Smooth muscle cell (in vitro differentiated cells): ENCODE measurements around the gene ENO4. TPM values are rescaled to one million over a fixed set of nuclear protein-coding genes. Genes with fewer than 3 reads are reported as not detected.

Source experiments
- DNase-seq: peaks from one replicate; lab custom pipeline; 2025; ENCODE audit not compliant: unreplicated experiment; lab: John Stamatoyannopoulos, UW
- H2AFZ ChIP-seq: fragments of 200-600 bp; sonication (generic); 2 replicates; pipeline ENCODE4 v1.6.0; 2016; ENCODE audit warnings: antibody characterized with exemption, low read depth, mild to moderate bottlenecking
- H3F3A ChIP-seq: fragments of 200-600 bp; sonication (generic); 2 replicates; pipeline ENCODE4 v1.6.0; 2017; ENCODE audit warnings: antibody characterized with exemption, low read depth
- H3K27ac ChIP-seq: fragments of 200-600 bp; sonication (generic); 2 replicates; pipeline ENCODE4 v1.5.1; 2016; ENCODE audit warnings: low read depth, mild to moderate bottlenecking
- H3K27me3 ChIP-seq: fragments of 200-600 bp; sonication (generic); 2 replicates; pipeline ENCODE4 v1.6.1; 2016; ENCODE audit warnings: low read depth, mild to moderate bottlenecking
- H3K36me3 ChIP-seq: fragments of 200-600 bp; sonication (generic); 2 replicates; pipeline ENCODE4 v1.5.1; 2016; ENCODE audit warnings: low read depth
- H3K4me1 ChIP-seq: fragments of 200-600 bp; sonication (generic); 2 replicates; pipeline ENCODE4 v1.5.1; 2016; ENCODE audit warnings: low read depth
- H3K4me2 ChIP-seq: fragments of 200-600 bp; sonication (generic); 2 replicates; pipeline ENCODE4 v1.6.0; 2016; ENCODE audit warnings: mild to moderate bottlenecking
- H3K4me3 ChIP-seq: fragments of 200-600 bp; sonication (generic); 2 replicates; pipeline ENCODE4 v1.5.1; 2016; ENCODE audit warnings: mild to moderate bottlenecking
- H3K79me2 ChIP-seq: fragments of 200-600 bp; sonication (generic); 2 replicates; pipeline ENCODE4 v1.6.0; 2016; ENCODE audit warnings: low read depth, mild to moderate bottlenecking
- H3K9ac ChIP-seq: fragments of 200-600 bp; sonication (generic); 2 replicates; pipeline ENCODE4 v1.6.0; 2016; ENCODE audit warnings: low read depth
- H3K9me3 ChIP-seq: fragments of 200-600 bp; sonication (generic); replicated peaks from 2 replicates; pipeline ENCODE4 v1.5.1; 2016; ENCODE audit warnings: low read depth
- H4K20me1 ChIP-seq: fragments of 200-600 bp; sonication (generic); 2 replicates; pipeline ENCODE4 v1.6.0; 2016; ENCODE audit warnings: low read depth
- WGBS: methylation state at CpG from one replicate; pipeline ENCODE4 v1.1.7; 2016; ENCODE audit warnings: low lambda C conversion rate; 5-methylcytosine and 5-hydroxymethylcytosine counted together
- polyA plus RNA-seq: library from polyadenylated mRNA; unstranded; fragments of >200 nt; fragmentation: Nextera tagmentation; extraction: Ambion mirVana; gene quantifications from 2 replicates; pipeline ENCODE4 v1.2.1, GENCODE V29; 2016
- total RNA-seq: library from RNA; depleted of rRNA; stranded (reverse); fragments of >200 nt; gene quantifications from 2 replicates; pipeline ENCODE4 v1.2.3, GENCODE V29; 2014
- TF ChIP-seq, protein P1 (sequence below): fragments of 200-600 bp; sonication (generic); IDR thresholded peaks from 2 replicates; pipeline ENCODE4 v1.5.1; 2017; ENCODE audit warnings: borderline replicate concordance, mild to moderate bottlenecking, antibody characterized with exemption; ENCODE audit not compliant: insufficient read depth, poor library complexity, severe bottlenecking

The ENO4 gene
- total and polyA plus RNA-seq, 2 experiments from 2014 or later: 0.54 to 1.3 TPM

DNA sequence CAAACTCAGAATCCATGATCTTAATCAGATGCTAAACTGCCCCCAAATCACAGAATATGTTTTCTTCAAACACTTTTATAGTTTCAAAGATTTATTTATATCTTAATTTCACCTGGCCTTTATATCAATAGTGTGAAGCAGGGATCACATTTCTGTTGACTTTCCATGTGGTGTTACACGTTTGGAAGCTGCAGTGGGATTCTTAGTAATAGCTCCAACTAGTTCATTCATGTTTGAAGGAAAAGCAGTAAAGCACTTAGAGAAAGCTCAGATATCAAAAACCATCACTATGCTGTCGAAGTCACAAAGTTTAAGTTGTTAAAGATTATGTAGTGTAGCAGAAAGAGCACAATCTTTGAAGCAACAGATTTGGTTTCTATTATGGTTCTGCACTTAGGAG is 16.8 kb downstream of the ENO4 start:
- Histone ChIP-seq H3K36me3 (no peaks in the 10 kb centered on the region), H4K20me1 (no peaks in the 10 kb centered on the region), H3K4me3 (no peak overlapping the region), H3K79me2 (no peaks in the 10 kb centered on the region), H3K4me2 (no peak overlapping the region), H3K9me3 (no peaks in the 10 kb centered on the region), H3K27me3 (no peaks in the 10 kb centered on the region), H3F3A (no peaks in the 10 kb centered on the region), H2AFZ (no peak overlapping the region), H3K27ac (no peak overlapping the region), H3K4me1 (no peaks in the 10 kb centered on the region), H3K9ac (no peak overlapping the region)
- no peak for DNase-seq
- 75% methylated on average over 2 of the region's 2 CpGs for WGBS
- TF ChIP-seq, protein P1, sequence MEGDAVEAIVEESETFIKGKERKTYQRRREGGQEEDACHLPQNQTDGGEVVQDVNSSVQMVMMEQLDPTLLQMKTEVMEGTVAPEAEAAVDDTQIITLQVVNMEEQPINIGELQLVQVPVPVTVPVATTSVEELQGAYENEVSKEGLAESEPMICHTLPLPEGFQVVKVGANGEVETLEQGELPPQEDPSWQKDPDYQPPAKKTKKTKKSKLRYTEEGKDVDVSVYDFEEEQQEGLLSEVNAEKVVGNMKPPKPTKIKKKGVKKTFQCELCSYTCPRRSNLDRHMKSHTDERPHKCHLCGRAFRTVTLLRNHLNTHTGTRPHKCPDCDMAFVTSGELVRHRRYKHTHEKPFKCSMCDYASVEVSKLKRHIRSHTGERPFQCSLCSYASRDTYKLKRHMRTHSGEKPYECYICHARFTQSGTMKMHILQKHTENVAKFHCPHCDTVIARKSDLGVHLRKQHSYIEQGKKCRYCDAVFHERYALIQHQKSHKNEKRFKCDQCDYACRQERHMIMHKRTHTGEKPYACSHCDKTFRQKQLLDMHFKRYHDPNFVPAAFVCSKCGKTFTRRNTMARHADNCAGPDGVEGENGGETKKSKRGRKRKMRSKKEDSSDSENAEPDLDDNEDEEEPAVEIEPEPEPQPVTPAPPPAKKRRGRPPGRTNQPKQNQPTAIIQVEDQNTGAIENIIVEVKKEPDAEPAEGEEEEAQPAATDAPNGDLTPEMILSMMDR: no peak

DNA sequence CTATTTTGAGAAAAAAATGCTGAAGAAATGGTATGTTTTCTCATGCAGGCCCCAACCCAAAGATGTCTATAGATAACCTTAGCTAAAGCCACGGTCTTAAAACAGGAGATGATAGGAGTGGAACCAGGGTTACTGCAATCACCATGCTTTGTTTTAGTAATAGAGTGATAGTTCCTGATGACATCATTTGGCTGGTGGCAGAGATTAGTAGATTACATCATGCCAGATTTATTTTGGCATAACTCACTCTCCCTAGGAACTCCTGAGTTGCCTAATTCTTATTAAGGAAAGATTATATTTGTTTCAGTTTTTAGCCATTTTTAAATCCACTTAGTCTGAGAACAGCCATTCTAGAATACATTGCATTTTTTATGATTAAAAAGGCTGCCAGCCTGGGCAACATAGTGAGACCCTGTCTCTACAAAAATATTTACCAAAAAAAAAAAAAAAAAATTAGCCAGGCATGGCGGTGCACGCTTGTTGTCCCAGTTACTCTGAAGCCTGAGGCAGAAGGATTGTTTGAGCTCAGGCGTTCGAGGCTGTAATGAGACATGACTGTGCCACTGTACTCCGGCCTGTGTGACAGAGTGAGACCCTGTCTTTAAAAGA is 17.8 kb downstream of the ENO4 start:
- H3K27ac ChIP-seq: no peak overlapping the region
- H3K4me1 ChIP-seq: no peaks in the 10 kb centered on the region
- no peaks in the 10 kb centered on the region for H3F3A ChIP-seq
- no peaks in the 10 kb centered on the region for H3K79me2 ChIP-seq
- H3K27me3 ChIP-seq: no peaks in the 10 kb centered on the region
- H3K36me3 ChIP-seq: no peaks in the 10 kb centered on the region
- no peak for DNase-seq
- no peak overlapping the region for H2AFZ ChIP-seq
- 86% methylated on average over 6 of the region's 6 CpGs for WGBS
- no peak overlapping the region for H3K4me2 ChIP-seq
- TF ChIP-seq, protein P1: no peak
- H3K9me3 ChIP-seq: no peaks in the 10 kb centered on the region
- H3K9ac ChIP-seq: no peak overlapping the region
- H3K4me3 ChIP-seq: no peak overlapping the region
- no peaks in the 10 kb centered on the region for H4K20me1 ChIP-seq

DNA sequence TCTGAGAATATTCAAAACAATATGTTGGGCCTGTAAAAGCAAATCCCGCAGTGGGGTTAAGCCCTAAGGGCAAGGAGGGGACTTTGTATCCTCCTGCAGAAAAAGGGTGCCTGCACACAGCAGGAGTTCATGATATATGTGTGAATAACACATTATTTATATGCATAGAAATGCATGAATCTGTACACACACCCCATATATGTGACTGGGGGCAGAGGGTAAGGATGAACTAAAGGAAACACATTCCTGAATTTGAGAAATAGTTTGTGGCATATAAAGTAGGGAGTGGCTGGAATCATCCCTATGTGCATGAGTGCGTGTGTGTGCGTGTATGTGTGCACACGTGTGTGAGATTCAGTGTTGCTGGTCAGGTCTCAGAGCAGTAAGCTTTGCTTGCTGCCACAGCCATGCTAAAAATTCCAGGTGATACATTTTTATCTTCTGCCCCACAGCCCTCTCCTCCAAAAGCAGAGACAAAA is 18.9 kb downstream of the ENO4 start:
- H3K9me3 ChIP-seq: no peaks in the 10 kb centered on the region
- 69% methylated on average over 4 of the region's 4 CpGs for WGBS
- H2AFZ ChIP-seq: no peak overlapping the region
- H3K4me1 ChIP-seq: no peaks in the 10 kb centered on the region
- no peaks in the 10 kb centered on the region for H3K27me3 ChIP-seq
- no peak overlapping the region for H3K9ac ChIP-seq
- H3K4me3 ChIP-seq: no peak overlapping the region
- DNase-seq: no peak
- no peaks in the 10 kb centered on the region for H3K36me3 ChIP-seq
- H3K27ac ChIP-seq: no peak overlapping the region
- no peaks in the 10 kb centered on the region for H3F3A ChIP-seq
- no peaks in the 10 kb centered on the region for H3K79me2 ChIP-seq
- TF ChIP-seq, protein P1: no peak
- no peak overlapping the region for H3K4me2 ChIP-seq
- H4K20me1 ChIP-seq: no peaks in the 10 kb centered on the region

DNA sequence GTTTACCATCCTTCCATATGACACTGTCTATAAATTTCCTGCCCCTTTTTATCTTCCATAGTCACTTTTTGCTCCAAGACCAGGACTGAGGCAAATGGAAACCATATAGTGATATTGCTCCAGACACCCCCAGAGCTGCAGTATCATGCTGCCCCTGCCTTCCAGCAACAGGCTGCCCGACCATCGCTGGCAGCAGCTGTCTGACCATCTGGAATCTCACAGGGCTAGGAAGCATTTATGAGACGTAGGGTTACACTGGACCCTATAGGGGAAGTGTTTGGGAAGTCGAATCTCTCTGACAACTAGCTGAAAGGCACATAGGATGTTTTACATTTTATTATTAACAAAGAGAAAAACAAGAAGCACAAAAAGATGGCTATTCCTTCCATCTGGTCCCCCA is 19.4 kb downstream of the ENO4 start:
- H3F3A ChIP-seq: no peaks in the 10 kb centered on the region
- WGBS: 83% methylated on average over 4 of the region's 4 CpGs
- no peak overlapping the region for H3K4me3 ChIP-seq
- H3K9me3 ChIP-seq: no peaks in the 10 kb centered on the region
- DNase-seq: no peak
- H3K4me2 ChIP-seq: no peak overlapping the region
- no peak overlapping the region for H2AFZ ChIP-seq
- no peaks in the 10 kb centered on the region for H4K20me1 ChIP-seq
- peaks cover 2% of the 10 kb centered on the region for H3K27me3 ChIP-seq
- TF ChIP-seq, protein P1: no peak
- no peaks in the 10 kb centered on the region for H3K79me2 ChIP-seq
- H3K27ac ChIP-seq: no peak overlapping the region
- H3K9ac ChIP-seq: no peak overlapping the region
- H3K4me1 ChIP-seq: no peaks in the 10 kb centered on the region
- no peaks in the 10 kb centered on the region for H3K36me3 ChIP-seq
